GM21825 (cell line): ENCODE data around the gene PCDHA11.
"Not testable (repeated sequence)": the region's sequence is repeated elsewhere in the genome, so short reads cannot be mapped to it uniquely, and the experiment has no call there.

Experiments
- ATAC-seq: cut with Tn5 transposase; IDR thresholded peaks from one replicate; pipeline ENCODE4 v1.9.1; 2021; ENCODE audit warnings: mild to moderate bottlenecking, moderate library complexity; ENCODE audit not compliant: unreplicated experiment

Gene PCDHA11

GRCh38 chr5:140849831-140850634 is 18.7 kb upstream of the PCDHA11 start:
- not testable (repeated sequence) for ATAC-seq

GRCh38 chr5:140855772-140856674 is 12.7 kb upstream of the PCDHA11 start, which contains the start of gene PCDHA10:
TSS of gene PCDHA10 (plus strand) at chr5:140855897. CDS start at chr5:140856049, 152 bp downstream.
- ATAC-seq = no peak

GRCh38 chr5:140857177-140857986 is 11.4 kb upstream of the PCDHA11 start:
- ATAC-seq = no peak

- no peak for ATAC-seq
Observed at GRCh38 chr5:140857987-140858240, 10.8 kb upstream of the PCDHA11 start.

DNA sequence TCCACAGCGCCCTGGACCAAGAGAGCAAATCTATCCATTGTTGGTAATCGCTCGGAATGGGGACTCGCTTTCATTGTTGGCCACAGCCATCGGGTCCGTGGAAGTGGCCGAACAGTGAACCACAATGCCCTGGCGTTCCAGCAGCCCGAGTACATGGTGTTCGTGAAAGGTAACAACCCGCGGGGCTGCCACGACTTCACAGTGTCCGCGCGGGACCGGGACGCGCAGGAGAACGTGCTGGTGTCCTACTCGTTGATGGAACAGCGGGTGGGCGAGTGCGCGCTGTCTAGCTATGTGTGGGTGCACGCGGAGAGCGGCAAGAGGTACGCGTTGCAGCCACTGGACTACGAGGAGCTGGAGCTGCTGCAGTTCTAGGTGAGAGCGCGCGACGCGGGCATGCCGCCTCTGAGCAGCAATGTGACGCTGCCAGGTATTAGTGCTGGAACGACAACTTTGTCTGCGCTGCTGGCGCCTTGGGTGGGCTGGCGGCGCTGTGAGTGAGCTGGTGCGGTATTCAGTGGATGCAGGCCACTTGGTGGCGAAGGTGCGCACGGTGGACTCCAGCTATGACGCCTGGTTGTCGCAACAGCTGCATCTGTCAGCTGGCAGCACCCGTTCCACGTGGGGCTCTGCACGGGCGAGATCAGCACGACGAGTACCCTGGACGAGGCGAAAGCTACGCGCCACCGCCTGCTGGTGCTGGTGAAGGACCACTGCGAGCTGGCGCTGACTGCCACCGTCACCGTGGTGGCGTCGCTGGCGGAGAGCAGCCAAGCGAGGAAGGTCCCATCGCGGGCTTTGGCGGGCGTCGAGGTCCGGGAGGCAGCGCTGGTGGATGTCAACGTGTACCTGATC is 6.1 kb upstream of the PCDHA11 start:
- ATAC-seq = no peak

DNA sequence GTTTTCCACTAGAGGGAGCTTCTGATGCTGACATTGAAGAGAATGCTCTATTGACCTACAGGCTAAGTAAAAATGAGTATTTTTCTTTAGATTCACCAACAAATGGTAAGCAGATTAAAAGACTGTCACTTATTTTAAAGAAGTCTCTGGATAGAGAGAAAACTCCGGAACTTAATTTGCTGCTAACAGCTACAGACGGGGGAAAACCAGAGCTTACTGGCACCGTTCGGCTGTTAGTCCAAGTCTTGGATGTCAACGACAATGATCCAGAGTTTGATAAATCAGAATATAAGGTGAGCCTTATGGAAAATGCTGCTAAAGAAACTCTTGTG is 764 bp downstream of the PCDHA11 start:
- ATAC-seq = no peak

- no peak for ATAC-seq
Observed at GRCh38 chr5:140870221-140871201, 1.8 kb downstream of the PCDHA11 start.

DNA sequence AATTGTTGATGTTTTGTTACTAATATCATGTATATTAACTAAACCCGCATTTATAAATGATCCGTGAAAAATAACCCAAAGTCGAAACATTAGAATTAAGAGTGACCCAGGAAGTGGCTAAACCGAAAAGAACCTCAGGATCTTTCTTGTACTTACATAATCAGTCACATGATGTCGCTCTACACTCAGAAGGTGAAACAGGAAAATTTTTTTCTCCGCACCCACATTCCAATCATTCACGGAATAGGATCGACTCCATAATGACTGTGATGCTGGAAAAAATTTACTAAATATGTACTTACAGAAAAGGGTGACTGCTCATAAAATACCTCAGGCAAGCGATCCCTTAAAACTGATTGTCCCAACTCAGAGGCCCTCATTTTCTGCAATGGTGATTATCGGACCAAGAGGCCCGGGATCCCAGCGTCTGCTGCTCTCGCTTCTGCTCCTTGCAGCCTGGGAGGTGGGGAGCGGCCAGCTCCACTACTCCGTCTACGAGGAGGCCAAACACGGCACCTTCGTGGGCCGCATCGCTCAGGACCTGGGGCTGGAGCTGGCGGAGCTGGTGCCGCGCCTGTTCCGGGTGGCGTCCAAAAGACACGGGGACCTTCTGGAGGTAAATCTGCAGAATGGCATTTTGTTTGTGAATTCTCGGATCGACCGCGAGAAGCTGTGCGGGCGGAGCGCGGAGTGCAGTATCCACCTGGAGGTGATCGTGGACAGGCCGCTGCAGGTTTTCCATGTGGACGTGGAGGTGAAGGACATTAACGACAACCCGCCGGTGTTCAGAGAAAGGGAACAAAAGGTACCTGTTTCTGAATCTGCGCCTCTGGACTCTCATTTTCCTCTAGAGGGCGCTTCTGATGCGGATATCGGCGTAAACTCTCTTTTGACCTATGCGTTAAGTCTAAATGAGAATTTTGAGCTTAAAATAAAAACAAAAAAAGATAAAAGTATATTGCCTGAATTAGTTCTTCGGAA is 6.6 kb downstream of the PCDHA11 start, which contains the start of gene PCDHA12:
TSS of gene PCDHA12 (plus strand) at position 224 of the 981 bp plus-strand sequence. CDS start at position 389, 165 bp downstream.
- ATAC-seq = no peak

DNA sequence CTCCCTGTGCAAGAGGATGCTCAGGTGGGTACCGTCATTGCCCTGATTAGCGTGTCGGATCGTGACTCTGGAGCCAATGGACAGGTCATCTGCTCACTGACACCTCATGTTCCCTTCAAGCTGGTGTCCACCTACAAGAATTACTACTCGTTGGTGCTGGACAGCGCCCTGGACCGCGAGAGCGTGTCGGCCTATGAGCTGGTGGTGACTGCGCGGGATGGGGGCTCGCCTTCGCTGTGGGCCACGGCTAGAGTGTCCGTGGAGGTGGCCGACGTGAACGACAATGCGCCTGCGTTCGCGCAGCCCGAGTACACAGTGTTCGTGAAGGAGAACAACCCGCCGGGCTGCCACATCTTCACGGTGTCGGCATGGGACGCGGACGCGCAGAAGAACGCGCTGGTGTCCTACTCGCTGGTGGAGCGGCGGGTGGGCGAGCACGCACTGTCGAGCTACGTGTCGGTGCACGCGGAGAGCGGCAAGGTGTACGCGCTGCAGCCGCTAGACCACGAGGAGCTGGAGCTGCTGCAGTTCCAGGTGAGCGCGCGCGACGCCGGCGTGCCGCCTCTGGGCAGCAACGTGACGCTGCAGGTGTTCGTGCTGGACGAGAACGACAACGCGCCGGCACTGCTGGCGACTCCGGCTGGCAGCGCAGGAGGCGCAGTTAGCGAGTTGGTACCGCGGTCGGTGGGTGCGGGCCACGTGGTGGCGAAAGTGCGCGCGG is 7.9 kb downstream of the PCDHA11 start:
- not testable (repeated sequence) for ATAC-seq

GRCh38 chr5:140877262-140877581 is 8.5 kb downstream of the PCDHA11 start:
- no peak for ATAC-seq

DNA sequence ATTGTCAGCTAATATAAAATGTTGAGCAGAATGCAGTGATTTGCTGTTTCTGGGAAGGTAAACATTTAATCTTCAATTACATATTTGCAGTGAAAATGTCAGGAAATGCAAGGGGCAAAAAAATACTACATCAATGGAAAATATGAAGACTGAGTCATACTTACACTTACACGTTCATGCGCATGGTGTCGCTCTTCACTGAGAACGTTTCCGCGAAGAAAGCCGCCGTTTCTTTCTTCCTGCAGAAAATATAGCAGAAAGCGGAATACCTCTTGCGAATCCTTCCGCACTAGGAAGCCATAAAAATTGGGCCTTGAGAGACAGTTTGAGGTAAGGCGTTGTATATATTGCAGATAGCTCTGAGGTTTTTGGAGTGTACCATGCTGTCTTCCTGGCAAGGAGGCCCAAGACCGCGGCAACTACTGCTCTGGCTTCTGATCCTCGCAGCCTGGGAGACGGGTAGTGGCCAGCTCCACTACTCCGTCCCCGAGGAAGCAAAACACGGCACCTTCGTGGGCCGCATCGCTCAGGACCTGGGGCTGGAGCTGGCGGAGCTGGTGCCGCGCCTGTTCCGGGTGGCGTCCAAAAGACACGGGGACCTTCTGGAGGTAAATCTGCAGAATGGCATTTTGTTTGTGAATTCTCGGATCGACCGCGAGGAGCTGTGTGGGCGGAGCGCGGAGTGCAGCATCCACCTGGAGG is 13.3 kb downstream of the PCDHA11 start, which contains the start of gene PCDHA13:
TSS of gene PCDHA13 (plus strand) at position 236 of the 702 bp plus-strand sequence. CDS start at position 381, 145 bp downstream.
- ATAC-seq = no peak

DNA sequence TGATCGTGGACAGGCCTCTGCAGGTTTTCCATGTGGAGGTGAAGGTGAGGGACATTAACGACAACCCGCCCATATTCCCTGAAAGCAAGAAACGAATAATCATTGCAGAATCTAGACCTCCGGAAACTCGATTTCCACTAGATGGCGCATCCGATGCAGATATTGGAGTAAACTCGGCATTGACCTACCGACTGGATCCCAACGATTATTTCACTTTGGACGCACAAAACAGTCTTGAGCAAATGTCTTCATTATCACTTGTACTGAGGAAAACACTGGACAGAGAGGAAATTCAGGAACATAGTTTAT is 13.8 kb downstream of the PCDHA11 start:
- no peak for ATAC-seq

DNA sequence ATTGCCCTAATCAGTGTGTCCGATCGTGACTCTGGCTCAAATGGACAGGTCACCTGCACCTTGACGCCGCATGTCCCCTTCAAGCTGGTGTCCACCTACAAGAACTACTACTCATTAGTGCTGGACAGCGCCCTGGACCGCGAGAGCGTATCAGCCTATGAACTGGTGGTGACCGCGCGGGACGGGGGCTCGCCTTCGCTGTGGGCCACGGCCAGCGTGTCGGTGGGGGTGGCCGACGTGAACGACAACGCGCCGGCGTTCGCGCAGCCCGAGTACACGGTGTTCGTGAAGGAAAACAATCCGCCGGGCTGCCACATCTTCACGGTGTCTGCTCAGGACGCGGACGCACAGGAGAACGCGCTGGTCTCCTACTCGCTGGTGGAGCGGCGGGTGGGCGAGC is 14.6 kb downstream of the PCDHA11 start:
- ATAC-seq = no peak

DNA sequence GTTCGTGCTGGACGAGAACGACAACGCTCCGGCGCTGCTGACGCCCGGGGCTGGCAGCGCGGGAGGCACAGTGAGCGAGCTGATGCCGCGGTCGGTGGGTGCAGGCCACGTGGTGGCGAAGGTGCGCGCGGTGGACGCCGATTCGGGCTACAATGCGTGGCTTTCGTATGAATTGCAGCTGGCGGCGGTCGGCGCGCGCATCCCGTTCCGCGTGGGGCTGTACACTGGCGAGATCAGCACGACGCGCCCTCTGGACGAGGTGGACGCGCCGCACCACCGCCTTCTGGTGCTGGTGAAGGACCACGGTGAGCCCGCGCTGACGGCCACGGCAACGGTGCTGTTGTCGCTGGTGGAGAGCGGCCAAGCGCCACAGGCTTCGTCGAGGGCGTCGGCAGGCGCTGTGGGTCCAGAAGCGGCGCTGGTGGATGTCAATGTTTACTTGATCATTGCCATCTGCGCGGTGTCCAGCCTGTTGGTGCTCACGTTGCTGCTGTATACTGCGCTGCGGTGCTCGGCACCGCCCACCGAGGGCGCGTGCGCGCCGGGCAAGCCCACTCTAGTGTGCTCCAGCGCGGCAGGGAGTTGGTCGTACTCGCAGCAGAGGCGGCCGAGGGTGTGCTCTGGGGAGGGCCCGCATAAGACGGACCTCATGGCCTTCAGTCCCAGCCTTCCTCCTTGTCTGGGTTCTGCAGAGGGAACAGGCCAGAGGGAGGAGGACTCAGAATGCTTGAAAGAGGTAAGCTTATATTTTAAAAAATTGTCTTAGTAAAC is 15.4 kb downstream of the PCDHA11 start:
- ATAC-seq = no peak

- ATAC-seq = no peak
Observed at GRCh38 chr5:140916325-140916724, 47.6 kb downstream of the PCDHA11 start.
